GM19395 (cell line): ENCODE measurements around the gene RC3H2.
A peak's percentile ranks its signal among the peaks of the same experiment; 100 is the strongest.
"Not testable (repeated sequence)": the region's sequence is repeated elsewhere in the genome, so short reads cannot be mapped to it uniquely, and the experiment has no call there.

Experiments
- ATAC-seq: cut with Tn5 transposase; IDR thresholded peaks from one replicate; pipeline ENCODE4 v1.9.1; 2021; ENCODE audit warnings: mild to moderate bottlenecking, moderate library complexity; ENCODE audit not compliant: unreplicated experiment

The RC3H2 gene

DNA sequence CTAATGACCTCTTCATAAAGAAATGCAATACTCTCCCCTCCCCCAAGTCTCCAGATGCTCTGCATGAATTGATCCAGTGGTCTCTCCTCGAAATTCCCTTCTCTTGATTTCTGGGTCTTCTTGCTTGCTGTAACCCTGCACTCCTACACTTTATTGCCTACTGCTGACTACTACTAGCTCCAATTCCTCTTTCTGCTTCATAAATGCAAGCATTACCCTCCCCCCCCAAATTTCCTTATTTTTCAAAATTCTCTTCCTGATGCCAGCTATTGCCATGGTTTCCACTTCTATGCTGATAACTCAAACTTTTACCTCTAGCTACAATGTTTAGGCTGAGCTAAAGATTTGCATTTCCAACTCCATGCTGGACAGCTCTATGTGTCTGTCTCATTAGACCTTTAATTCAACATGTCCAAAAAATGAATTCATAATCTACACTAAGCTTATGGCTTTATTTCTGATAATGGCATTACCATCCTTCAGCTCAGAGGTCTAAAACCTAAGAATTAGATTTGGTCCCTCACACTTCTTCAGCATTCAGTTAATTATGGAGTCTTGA lies 24.7 kb upstream of the RC3H2 start:
- ATAC-seq, result no peak

DNA sequence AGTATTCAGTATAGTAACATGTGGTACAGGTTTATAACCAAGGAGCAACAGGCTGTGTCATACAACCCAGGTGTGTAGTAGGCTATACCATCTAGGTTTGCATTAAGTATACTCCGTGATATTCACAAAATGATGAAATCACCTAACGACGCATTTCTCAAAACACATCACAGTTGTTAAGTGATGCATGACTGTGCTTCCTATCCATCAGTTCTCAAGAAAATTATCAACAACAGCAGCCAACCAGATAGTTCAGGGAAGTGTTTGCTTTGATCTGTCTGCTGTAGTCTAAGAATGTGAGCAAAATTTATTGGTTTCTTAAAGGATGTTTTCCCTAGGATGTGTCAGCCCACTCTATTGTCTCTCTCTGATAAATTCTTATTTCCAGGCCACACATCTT lies 18.8 kb upstream of the RC3H2 start:
- no peak for ATAC-seq

DNA sequence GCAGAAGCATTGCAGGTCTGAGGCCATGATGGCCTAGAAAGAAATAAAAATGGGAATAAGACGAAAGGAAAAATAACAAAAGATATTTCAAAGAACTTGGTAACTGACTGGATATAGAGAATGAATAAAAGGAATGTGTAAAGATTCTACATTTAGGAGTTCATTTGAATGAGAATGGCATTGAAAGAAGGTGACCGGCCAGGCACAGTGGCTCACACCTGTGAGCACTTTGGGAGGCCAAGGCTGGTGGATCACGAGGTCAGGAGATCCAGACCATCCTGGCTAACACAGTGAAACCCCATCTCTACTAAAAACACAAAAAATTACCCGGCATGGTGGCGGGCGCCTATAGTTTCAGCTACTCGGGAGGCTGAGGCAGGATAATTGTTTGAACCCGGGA lies 17.6 kb upstream of the RC3H2 start:
- no peak for ATAC-seq

GRCh38 chr9:122918310-122918709 lies 13.2 kb upstream of the RC3H2 start:
- ATAC-seq, result no peak

- ATAC-seq, result peak; percentile 99
Measured at GRCh38 chr9:122912964-122913673, 8.0 kb upstream of the RC3H2 start, which contains the start of gene ZBTB6. Gene ZBTB6, minus strand, starts transcription at chr9:122913323. Its CDS starts 1,251 bp downstream, at chr9:122912072.

DNA sequence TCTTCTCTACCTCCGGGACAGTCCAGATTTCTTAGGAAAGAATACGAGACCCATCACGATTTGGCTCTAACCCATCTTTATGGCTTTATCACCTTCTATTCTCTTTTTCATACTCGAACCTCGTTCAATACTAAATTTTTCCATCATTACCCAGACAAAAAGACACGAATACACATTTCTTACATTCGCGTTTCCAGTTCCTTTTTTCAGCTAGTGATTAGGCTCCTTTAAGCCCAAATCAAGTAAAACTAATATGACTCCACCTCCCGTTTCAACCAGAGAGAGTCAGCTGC lies 7.5 kb upstream of the RC3H2 start:
- ATAC-seq, result no peak

GRCh38 chr9:122906122-122906521 lies 963 bp upstream of the RC3H2 start:
- ATAC-seq, result not testable (repeated sequence)

DNA sequence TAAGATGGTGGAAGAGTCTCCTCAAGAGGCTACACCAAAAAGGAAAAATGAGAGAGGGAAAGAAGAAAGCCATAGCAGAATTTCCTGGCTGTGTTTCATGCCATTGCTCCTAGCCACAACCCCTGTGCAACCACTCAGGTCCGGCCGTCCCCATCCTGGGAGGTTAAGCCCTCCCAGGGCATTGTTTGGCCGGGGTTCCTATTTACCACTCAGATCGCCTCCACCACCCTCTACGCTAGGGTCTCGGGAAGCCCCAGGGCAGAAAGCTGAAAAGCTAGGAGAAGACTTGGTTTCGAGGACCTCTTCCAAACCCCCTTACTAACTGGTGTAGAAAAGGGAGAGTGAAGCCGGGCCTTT lies 715 bp downstream of the RC3H2 start:
- ATAC-seq, result peak; percentile 27

- no peak for ATAC-seq
Measured at GRCh38 chr9:122900791-122901190, 4.4 kb downstream of the RC3H2 start.

- no peak for ATAC-seq
Measured at GRCh38 chr9:122897969-122898368, 7.2 kb downstream of the RC3H2 start.

DNA sequence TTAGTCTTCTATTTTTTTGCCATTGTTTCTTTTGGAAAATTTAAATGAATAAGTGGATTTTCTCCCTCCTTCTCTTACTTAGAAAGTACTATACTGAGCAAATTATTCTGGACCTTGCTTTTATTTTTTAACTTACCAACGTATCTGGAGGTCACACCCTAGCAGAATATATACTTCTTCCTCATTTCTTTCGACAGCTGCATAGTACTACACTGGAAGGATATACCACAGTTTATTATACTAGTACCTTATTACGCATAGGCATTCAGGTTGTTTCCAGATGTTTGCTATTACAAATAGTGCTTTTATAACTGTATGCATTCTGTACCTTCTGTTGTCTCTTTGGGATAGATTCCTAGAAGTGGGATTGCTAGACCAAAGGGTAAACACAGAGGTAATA lies 16.7 kb downstream of the RC3H2 start:
- ATAC-seq, result no peak

DNA sequence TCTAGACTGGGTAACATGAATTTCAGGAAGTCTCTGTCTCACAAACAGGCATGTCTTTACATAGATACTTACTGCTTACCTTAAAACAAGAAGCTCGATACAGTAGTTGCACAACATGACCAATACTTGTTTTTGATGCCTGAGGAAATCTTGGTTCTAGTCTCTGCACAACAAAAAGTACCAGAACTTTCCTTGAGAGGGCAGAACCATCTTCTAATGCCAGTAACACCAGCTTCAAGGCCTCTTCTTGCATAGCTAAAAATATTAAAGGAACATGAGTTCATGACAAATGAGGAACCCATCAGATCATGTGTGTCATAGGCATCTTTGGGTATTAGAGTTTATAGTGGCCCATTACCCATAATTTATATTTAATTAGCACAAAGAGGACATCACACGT lies 22.0 kb downstream of the RC3H2 start:
- ATAC-seq, result no peak

DNA sequence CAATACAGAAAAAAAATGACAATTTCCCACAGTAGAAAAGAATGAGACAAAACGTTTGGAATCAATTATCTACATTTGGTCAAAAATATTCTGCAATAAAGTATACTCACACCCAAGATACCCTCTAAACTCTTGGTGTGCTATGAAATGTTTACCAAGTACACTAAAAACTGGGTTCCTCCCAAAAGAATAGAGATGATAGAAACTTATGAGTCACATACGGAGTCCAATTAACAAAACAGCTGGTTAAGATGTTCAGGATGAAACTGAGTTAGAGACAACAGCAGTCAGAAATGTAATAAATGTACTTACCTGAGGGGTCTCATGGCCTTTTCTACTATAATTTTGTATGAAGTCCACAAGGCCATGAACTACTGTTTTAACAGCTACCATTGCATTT lies 25.7 kb downstream of the RC3H2 start:
- ATAC-seq, result no peak

- ATAC-seq, result no peak
Measured at GRCh38 chr9:122875523-122875922, 29.6 kb downstream of the RC3H2 start.

DNA sequence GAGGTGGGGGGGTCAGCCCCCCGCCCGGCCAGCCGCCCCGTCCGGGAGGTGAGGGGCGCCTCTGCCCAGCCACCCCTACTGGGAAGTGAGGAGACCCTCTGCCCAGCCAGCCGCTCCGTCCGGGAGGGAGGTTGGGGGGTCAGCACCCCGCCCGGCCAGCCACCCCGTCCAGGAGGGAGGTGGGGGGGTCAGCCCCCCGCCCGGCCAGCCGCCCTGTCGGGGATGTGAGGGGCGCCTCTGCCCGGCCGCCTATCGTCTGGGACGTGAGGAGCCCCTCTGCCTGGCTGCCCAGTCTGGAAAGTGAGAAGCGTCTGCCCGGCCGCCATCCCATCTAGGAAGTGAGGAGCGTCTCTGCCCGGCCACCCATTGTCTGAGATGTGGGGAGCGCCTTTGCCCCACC lies 37.9 kb downstream of the RC3H2 start:
- ATAC-seq, result not testable (repeated sequence)

DNA sequence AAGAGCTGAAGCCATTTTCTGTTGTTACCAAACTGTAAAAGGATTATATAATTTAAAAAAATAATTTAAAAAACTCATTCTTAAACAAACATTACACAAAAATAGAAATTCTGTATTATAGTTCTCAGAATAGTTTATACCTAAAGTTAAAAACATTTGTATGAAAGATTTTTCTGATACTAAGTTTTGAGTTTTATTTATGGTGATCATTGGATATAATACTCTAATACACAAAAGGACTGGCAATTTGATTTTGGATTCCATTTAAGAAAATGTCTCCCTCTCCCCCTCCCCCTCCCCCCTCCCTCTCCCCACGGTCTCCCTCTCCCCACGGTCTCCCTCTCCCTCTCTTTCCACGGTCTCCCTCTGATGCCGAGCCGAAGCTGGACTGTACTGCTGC lies 39.1 kb downstream of the RC3H2 start:
- ATAC-seq, result no peak

DNA sequence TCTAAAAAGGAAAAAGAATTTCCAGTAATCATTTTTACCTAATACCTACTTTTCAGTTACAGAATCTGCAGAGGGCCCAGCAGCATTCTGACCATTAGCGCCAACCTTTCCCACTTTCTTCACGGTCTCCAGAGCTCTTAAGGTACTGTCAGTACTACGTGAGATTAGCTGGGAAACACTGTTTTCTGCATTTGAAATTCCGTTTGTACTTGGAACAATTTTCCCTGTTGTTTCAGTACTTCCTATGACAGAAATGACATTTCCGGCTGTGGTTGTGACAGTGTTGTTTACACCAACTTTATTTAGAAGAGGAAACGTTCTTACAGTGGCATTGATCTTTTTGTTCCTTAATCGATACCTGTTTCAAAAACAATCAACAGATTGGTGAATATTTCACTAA lies 39.9 kb downstream of the RC3H2 start:
- no peak for ATAC-seq

GRCh38 chr9:122863407-122863806 lies 41.8 kb downstream of the RC3H2 start:
- no peak for ATAC-seq

DNA sequence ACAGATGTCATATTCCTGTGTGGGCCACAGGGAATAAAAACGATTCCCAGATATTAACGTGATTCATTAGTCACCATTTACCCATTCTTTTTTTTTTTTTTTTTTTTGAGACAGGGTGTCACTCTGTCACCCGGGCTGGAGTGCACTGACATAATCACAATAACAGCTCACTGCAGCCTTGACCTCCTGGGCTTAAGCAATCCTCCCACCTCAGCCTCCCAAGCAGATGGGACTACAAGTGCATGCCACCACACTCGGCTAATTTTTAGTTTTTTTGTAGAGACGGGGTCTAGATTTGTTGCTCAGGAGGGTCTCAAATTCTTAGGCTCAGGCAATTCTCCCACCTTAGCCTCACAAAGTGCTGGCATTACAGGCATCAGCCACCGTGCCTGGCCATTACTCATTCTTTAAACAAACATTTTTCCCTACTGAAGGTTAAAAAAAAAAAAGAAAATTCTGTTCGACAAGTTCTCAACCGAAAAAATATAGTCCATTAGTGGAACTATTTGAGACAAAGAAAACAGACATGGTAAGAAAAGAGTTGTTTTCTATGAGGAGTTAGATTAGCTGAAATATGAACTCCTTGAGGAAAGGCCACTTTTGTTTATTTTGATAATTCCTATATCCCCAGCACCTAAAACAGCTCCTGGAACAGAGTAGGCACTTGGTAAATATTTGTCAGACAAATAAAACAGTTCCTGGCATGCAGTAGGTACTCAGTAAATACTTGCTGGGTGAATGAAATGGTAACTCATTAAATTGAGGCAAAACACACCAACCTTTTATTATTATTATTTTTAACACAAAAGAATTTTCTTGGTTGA lies 44.6 kb downstream of the RC3H2 start:
- ATAC-seq, result no peak

- ATAC-seq, result no peak
Measured at GRCh38 chr9:122857815-122858214, 47.3 kb downstream of the RC3H2 start.

DNA sequence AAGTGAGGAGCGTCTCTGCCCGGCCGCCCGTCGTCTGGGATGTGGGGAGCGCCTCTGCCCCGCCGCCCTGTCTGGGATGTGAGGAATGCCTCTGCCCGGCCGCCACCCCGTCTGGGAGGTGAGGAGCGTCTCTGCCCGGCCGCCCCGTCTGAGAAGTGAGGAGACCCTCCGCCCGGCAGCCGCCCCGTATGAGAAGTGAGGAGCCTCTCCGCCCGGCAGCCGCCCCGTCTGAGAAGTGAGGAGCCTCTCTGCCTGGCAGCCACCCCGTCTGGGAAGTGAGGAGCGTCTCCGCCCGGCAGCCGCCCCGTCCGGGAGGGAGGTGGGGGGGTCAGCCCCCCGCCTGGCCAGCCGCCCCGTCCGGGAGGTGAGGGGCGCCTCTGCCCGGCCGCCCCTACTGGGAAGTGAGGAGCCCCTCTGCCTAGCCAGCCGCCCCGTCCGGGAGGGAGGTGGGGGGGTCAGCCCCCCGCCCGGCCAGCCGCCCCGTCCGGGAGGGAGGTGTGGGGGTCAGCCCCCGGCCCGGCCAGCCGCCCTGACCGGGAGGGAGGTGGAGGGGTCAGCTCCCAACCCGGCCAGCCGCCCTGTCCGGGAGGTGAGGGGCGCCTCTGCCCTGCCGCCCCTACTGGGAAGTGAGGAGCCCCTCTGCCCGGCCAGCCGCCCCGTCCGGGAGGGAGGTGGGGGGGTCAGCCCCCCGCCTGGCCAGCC lies 52.9 kb downstream of the RC3H2 start:
- not testable (repeated sequence) for ATAC-seq
